Keratinocyte (primary cell): ENCODE results near the gene TUT7.

Source experiments
- CTCF ChIP-seq, 3 experiments: IDR thresholded peaks in 1 of 3; conservative IDR thresholded peaks in 1 of 3; optimal IDR thresholded peaks in 1 of 3; 2 replicates in 2 of 3; 3 replicates in 1 of 3; pipeline versions ENCODE3 to v1.5.1; 2011; ENCODE audit warnings: low read length in 3 of 3, mild to moderate bottlenecking in 3 of 3, moderate library complexity in 2 of 3, control low read depth in 1 of 3, inconsistent platforms in 1 of 3; ENCODE audit not compliant: insufficient read depth in 2 of 3; ENCODE audit errors: extremely low read depth in 1 of 3
- EZH2 ChIP-seq: IDR thresholded peaks from one replicate; pipeline ENCODE4 v1.6.1; 2012; ENCODE audit warnings: inconsistent platforms, mild to moderate bottlenecking, low read length, moderate library complexity

DNA sequence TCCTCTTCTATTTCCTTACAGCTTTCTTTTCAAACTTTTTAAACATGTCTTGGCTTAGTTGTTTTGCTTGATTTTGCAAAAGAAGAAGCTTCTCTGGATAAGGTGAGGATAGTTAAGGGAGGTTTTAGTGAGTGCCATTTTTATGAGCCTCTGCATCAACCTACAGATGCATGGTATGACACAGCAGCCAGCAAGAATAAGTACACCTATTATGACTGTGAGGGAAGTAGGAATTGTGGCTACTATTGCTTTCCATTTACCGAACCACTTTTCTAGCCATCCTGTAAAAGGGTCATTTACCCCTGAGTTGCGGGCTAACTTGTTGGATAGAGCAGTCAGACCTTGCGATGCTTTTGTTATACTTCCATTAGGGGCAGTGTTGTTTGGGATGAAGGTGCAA, 7.0 kb upstream of the TUT7 start:
- TF ChIP-seq CTCF (optimal IDR thresholded peaks at IDR 0.05 in 1 of 3, IDR thresholded peaks at IDR 0.05 in 1 of 3, conservative IDR thresholded peaks at IDR 0.05 in 1 of 3; ENCODE audit: extremely low read depth in 1 of 3, insufficient read depth in 2 of 3, low read length in 3 of 3): no peak
- TF ChIP-seq EZH2: no peak
